Measurements from ENCODE around the gene CCDC180. TPM values are rescaled to one million over a fixed set of nuclear protein-coding genes. Genes with fewer than 3 reads are reported as not detected.

The CCDC180 gene
- total and polyA plus RNA-seq, 2 experiments from 2014 or later: 3.9 to 7.1 TPM

GRCh38 chr9:97280755-97281330, 26.6 kb upstream of the CCDC180 start:
- DNase-seq (ENCODE audit: low spot score) (no peak), ATAC-seq (no peak)
- no peak overlapping the region for H3K27ac ChIP-seq (ENCODE audit: low read depth)
- H3K9me3 Mint-ChIP-seq: peaks cover 8% of the 10 kb centered on the region; the same call in 1 of the 3 replicates
- no peaks in the 10 kb centered on the region for H3K27me3 ChIP-seq (ENCODE audit: insufficient read depth)
- H4K20me1 ChIP-seq (replicated peaks; ENCODE audit: insufficient read depth): no peaks in the 10 kb centered on the region
- peaks cover 79% of the 10 kb centered on the region for H3K36me3 Mint-ChIP-seq (ENCODE audit: low read depth)
- H3K4me1 Mint-ChIP-seq: peaks cover 19% of the 10 kb centered on the region
- no peak overlapping the region for H2AFZ ChIP-seq
- peaks cover 5% of the 10 kb centered on the region for H3K27me3 Mint-ChIP-seq (ENCODE audit: insufficient read depth, low read depth, poor library complexity)
- H3K27ac Mint-ChIP-seq: no peak overlapping the region
- peaks cover 17% of the 10 kb centered on the region for H3K4me1 ChIP-seq (ENCODE audit: insufficient read depth)
- no peaks in the 10 kb centered on the region for H3K79me2 ChIP-seq (replicated peaks; ENCODE audit: insufficient read depth)
- TF ChIP-seq NANOG (IDR thresholded peaks at IDR 0.05; ENCODE audit: borderline replicate concordance) (no peak), STAT1 (IDR thresholded peaks at IDR 0.05; ENCODE audit: unreplicated experiment) (no peak), ZNF114 (CRISPR knock-in tag; IDR thresholded peaks at IDR 0.05) (no peak), EZH2 (IDR thresholded peaks at IDR 0.05; ENCODE audit: low read depth, unreplicated experiment) (no peak), CREB1 (CRISPR knock-in tag; IDR thresholded peaks at IDR 0.05; ENCODE audit: low read depth) (no peak), EZH2phosphoT487 (IDR thresholded peaks at IDR 0.05; ENCODE audit: unreplicated experiment) (no peak), ZNF331 (CRISPR knock-in tag; IDR thresholded peaks at IDR 0.05; ENCODE audit: low read depth) (no peak), ETS1 (IDR thresholded peaks at IDR 0.05) (no peak), JUNB (IDR thresholded peaks at IDR 0.05; ENCODE audit: unreplicated experiment) (no peak), CTCF (conservative IDR thresholded peaks at IDR 0.05; ENCODE audit: low read depth in 2 of 2) (no peak), ZNF462 (CRISPR knock-in tag; IDR thresholded peaks at IDR 0.05) (no peak), POLR2AphosphoS5 (IDR thresholded peaks at IDR 0.05; ENCODE audit: low read depth) (no peak), REST (IDR thresholded peaks at IDR 0.05; ENCODE audit: unreplicated experiment) (no peak)
- H3F3A ChIP-seq (replicated peaks; ENCODE audit: low read depth): no peaks in the 10 kb centered on the region
- H3K36me3 ChIP-seq (ENCODE audit: insufficient read depth): peaks cover 16% of the 10 kb centered on the region; the same call in 1 of the 2 replicates
- no peaks in the 10 kb centered on the region for H3K9me2 ChIP-seq (ENCODE audit: insufficient read depth)
- H3K4me3 Mint-ChIP-seq: no peak overlapping the region
- H3K4me3 ChIP-seq: no peak overlapping the region
- H3K4me2 ChIP-seq: no peak overlapping the region

All from GM23338 (cell line).